Natural killer cell (primary cell): ENCODE results near the gene PLD1. TPM values are rescaled to one million over a fixed set of nuclear protein-coding genes. Genes with fewer than 3 reads are reported as not detected.

Source experiments
- ATAC-seq, 3 donors: fragments of 150-1000 bp in 2 of 3; fragments of 200-7000 bp in 1 of 3; cut with Tn5 transposase; 1 replicate in 1 of 3; 2 replicates in 2 of 3; pipeline ENCODE4 v1.10.0; 2021; ENCODE audit warnings: mild to moderate bottlenecking in 2 of 3, moderate library complexity in 2 of 3
- DNase-seq, 2 donors: peaks; one replicate each; pipeline versions ENCODE4 v3.0.0 to v3.0.0-alpha.2; 2013 to 2021; ENCODE audit warnings: mixed read lengths in 1 of 2
- H3K27ac ChIP-seq: one replicate; pipeline ENCODE4 v1.5.1; 2013; ENCODE audit warnings: mild to moderate bottlenecking, low read length
- H3K27me3 ChIP-seq: one replicate; pipeline ENCODE4 v1.6.1; 2013; ENCODE audit warnings: low read length; ENCODE audit not compliant: control insufficient read depth, insufficient read depth
- H3K36me3 ChIP-seq: one replicate; pipeline ENCODE4 v1.6.1; 2013; ENCODE audit warnings: low read length; ENCODE audit not compliant: control insufficient read depth, insufficient read depth
- H3K4me1 ChIP-seq: one replicate; pipeline ENCODE4 v1.6.1; 2013; ENCODE audit warnings: low read length; ENCODE audit not compliant: control insufficient read depth, insufficient read depth
- H3K4me3 ChIP-seq: one replicate; pipeline ENCODE4 v1.5.1; 2013; ENCODE audit warnings: low read length
- H3K9me3 ChIP-seq: one replicate; pipeline ENCODE4 v1.6.1; 2013; ENCODE audit warnings: low read length; ENCODE audit not compliant: control insufficient read depth, insufficient read depth
- H3K27ac Mint-ChIP-seq, 2 donors: one replicate each; pipeline ENCODE4 v1.8.0; 2022; ENCODE audit warnings: mild to moderate bottlenecking in 2 of 2, mixed read lengths in 2 of 2, moderate library complexity in 1 of 2
- H3K27me3 Mint-ChIP-seq, 2 donors: one replicate each; pipeline ENCODE4 v1.8.0; 2022; ENCODE audit warnings: low read depth in 2 of 2, mixed read lengths in 2 of 2
- H3K36me3 Mint-ChIP-seq: one replicate; pipeline ENCODE4 v1.8.0; 2022; ENCODE audit warnings: mixed read lengths
- H3K4me1 Mint-ChIP-seq, 2 donors: one replicate each; pipeline ENCODE4 v1.8.0; 2022; ENCODE audit warnings: mixed read lengths in 2 of 2
- H3K4me3 Mint-ChIP-seq: one replicate; pipeline ENCODE4 v1.8.0; 2022; ENCODE audit warnings: mild to moderate bottlenecking, moderate library complexity, mixed read lengths
- H3K9me3 Mint-ChIP-seq, 2 donors: one replicate each; pipeline ENCODE4 v1.8.0; 2022; ENCODE audit warnings: mixed read lengths in 2 of 2
- WGBS: methylation state at CpG from one replicate; pipeline ENCODE4 v1.1.7; 2013; ENCODE audit warnings: missing lambda C conversion rate; ENCODE audit not compliant: insufficient coverage; 5-methylcytosine and 5-hydroxymethylcytosine counted together
- intact Hi-C: fragments of 100-400 bp; cut with micrococcal nuclease; formaldehyde crosslinking; loops from one replicate; pipeline ENCODE4 v1.14.2; 2022
- total RNA-seq, 4 donors: library from RNA; stranded (reverse); fragments of 120-200 nt in 1 of 4; gene quantifications; one replicate each; pipeline versions ENCODE4 v1.2.3 to v1.2.4, GENCODE V29; 2013 to 2022
- TF ChIP-seq, protein P1 (sequence below): fragments of 200-600 bp; IDR thresholded peaks from one replicate; pipeline ENCODE4 v1.8.0; 2022; ENCODE audit warnings: antibody characterized with exemption

Gene PLD1
- total RNA-seq, 3 donors from 2014 or later (not counting 1 experiment from before 2014, with no cell fraction given), result 13.2 to 26.3 (median 17.1) TPM

DNA sequence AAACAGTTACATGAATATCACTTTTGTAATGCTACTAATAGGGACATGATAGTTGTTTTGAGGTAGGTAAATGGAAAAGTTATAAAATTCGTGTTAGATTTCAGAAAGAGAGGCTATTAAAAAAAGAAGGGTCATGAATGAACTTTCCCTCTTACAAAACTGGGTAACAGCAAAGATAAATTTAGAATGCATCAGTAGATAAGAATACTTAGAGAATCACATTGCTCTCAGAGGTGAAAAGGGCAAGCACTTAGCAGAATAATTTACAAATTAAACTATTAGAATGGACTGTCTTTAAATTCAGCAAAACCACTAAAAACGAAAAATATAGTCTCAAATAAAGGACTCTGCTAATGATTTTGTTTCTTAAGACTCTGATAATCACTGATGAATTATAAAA lies 167.2 kb downstream of the PLD1 start:
- no peaks in the 10 kb centered on the region for H3K36me3 ChIP-seq
- H3K4me3 Mint-ChIP-seq, result no peak overlapping the region
- H3K9me3 ChIP-seq, result no peaks in the 10 kb centered on the region
- DNase-seq (no peak), ATAC-seq (no peak)
- no CpG with 5 or more reads among the region's 2 CpGs for WGBS
- no peaks in the 10 kb centered on the region for H3K27me3 Mint-ChIP-seq
- intact Hi-C loops, result no loop called here
- H3K4me1 ChIP-seq, result no peaks in the 10 kb centered on the region
- H3K36me3 Mint-ChIP-seq, result peaks cover 8% of the 10 kb centered on the region
- H3K4me3 ChIP-seq, result no peak overlapping the region
- TF ChIP-seq, protein P1, sequence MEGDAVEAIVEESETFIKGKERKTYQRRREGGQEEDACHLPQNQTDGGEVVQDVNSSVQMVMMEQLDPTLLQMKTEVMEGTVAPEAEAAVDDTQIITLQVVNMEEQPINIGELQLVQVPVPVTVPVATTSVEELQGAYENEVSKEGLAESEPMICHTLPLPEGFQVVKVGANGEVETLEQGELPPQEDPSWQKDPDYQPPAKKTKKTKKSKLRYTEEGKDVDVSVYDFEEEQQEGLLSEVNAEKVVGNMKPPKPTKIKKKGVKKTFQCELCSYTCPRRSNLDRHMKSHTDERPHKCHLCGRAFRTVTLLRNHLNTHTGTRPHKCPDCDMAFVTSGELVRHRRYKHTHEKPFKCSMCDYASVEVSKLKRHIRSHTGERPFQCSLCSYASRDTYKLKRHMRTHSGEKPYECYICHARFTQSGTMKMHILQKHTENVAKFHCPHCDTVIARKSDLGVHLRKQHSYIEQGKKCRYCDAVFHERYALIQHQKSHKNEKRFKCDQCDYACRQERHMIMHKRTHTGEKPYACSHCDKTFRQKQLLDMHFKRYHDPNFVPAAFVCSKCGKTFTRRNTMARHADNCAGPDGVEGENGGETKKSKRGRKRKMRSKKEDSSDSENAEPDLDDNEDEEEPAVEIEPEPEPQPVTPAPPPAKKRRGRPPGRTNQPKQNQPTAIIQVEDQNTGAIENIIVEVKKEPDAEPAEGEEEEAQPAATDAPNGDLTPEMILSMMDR, result no peak
- no peaks in the 10 kb centered on the region for H3K27me3 ChIP-seq
- no peak overlapping the region for H3K27ac ChIP-seq
- H3K27ac Mint-ChIP-seq, result no peak overlapping the region
- H3K4me1 Mint-ChIP-seq, result no peaks in the 10 kb centered on the region
- no peaks in the 10 kb centered on the region for H3K9me3 Mint-ChIP-seq

DNA sequence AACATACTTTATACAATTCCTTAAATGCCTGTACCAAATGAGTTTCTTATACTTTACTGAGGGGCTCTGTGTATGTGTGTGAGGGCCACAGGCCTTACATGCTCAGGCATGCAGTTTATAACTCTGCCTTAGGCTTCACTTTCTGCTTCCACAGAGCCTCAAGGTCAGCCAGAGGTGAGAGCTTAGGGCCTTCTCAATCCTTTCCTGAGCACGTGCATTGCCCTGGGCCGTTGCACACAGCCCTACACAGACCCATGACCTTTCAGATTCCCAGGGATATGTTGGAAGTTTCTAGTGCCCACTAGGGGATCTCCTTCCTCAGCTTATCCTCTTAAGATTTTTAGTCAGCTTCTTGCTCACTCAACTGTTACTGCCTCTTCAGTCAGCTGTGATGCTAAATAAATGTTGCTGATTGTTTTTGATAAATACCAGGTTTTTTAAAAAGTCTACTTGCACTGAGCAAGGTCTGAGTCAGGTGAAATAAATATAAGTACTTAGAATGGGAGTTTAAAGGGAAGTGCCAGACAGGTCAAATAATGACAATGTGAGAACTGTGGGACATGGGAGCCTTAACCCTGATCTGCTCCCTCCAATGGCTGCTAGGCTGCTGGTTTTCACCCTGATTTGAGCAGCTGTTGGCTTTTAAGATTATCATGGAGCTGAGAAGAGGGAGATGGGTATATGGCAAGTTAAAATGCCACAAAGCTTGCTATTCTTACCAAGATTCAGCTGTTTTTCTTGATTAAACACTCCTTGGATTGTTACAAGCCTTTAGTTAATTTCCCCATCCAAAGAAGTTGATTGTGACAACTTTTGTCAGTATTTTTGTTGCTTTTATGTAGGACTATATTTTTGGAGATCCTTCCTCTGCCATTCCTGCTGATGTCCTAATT lies 169.5 kb downstream of the PLD1 start:
- H3K4me1 ChIP-seq, result no peaks in the 10 kb centered on the region
- H3K27ac ChIP-seq, result no peak overlapping the region
- no peaks in the 10 kb centered on the region for H3K27me3 Mint-ChIP-seq
- no peaks in the 10 kb centered on the region for H3K4me1 Mint-ChIP-seq
- H3K27ac Mint-ChIP-seq, result no peak overlapping the region
- peaks cover 8% of the 10 kb centered on the region for H3K36me3 Mint-ChIP-seq
- H3K4me3 Mint-ChIP-seq, result no peak overlapping the region
- 72% methylated on average over 2 of the region's 2 CpGs for WGBS
- H3K9me3 ChIP-seq, result no peaks in the 10 kb centered on the region
- no peak for ATAC-seq
- no peaks in the 10 kb centered on the region for H3K9me3 Mint-ChIP-seq
- no peaks in the 10 kb centered on the region for H3K36me3 ChIP-seq
- intact Hi-C loops, result no loop called here
- H3K4me3 ChIP-seq, result no peak overlapping the region
- TF ChIP-seq, protein P1, result no peak
- no peak for DNase-seq
- H3K27me3 ChIP-seq, result no peaks in the 10 kb centered on the region

DNA sequence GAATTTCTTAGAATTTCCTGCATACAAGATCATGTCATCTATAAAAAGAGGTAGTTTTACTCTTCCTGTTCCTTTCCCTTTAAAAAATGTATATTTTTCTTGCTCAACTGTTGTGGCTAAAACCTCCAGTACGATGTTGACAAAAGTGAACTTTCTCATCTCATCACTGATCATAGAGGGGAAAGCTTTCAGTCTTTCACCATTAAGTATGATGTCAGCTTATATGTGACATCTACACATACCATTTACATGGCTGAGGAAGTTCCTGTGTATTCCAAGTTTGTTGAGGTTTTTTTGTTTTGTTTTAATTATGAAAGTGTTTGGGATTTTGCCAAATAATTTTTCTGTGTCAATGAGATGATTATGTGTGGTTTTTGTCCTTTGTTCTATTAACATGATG lies 173.6 kb downstream of the PLD1 start:
- Mint-ChIP-seq H3K36me3 (peaks cover 5% of the 10 kb centered on the region), H3K27ac (no peak overlapping the region), H3K4me1 (no peaks in the 10 kb centered on the region), H3K27me3 (no peaks in the 10 kb centered on the region), H3K4me3 (no peak overlapping the region), H3K9me3 (no peaks in the 10 kb centered on the region)
- no peak for DNase-seq
- no peak for ATAC-seq
- H3K9me3 ChIP-seq, result no peaks in the 10 kb centered on the region
- no peak overlapping the region for H3K4me3 ChIP-seq
- no peaks in the 10 kb centered on the region for H3K4me1 ChIP-seq
- H3K27me3 ChIP-seq, result no peaks in the 10 kb centered on the region
- H3K36me3 ChIP-seq, result no peaks in the 10 kb centered on the region
- WGBS, result no CpG with 5 or more reads among the region's 1 CpG
- no peak overlapping the region for H3K27ac ChIP-seq
- intact Hi-C loops, result no loop called here
- TF ChIP-seq, protein P1, result no peak
